ACC112 (cell line): Measurements from ENCODE around the gene PRMT9.

Source experiments
- H2AFZ ChIP-seq: fragments of 200-600 bp; sonication (generic); one replicate; pipeline ENCODE4 v1.6.0; 2017; ENCODE audit warnings: antibody characterized with exemption, low read length; ENCODE audit not compliant: unreplicated experiment
- H3K27ac ChIP-seq: fragments of 200-600 bp; sonication (generic); 2 replicates; pipeline ENCODE4 v1.5.1; 2014; ENCODE audit warnings: low read depth, mild to moderate bottlenecking, antibody characterized with exemption, low read length, moderate library complexity
- H3K27me3 ChIP-seq: fragments of 200-600 bp; sonication (generic); 2 replicates; pipeline ENCODE4 v1.6.1; 2014; ENCODE audit warnings: mild to moderate bottlenecking, antibody characterized with exemption, low read length, moderate library complexity, mixed read lengths; ENCODE audit not compliant: insufficient read depth
- H3K36me3 ChIP-seq: fragments of 200-600 bp; sonication (generic); 2 replicates; pipeline ENCODE4 v1.6.1; 2016; ENCODE audit warnings: mild to moderate bottlenecking, antibody characterized with exemption, low read length, moderate library complexity, mixed read lengths; ENCODE audit not compliant: insufficient read depth
- H3K4me1 ChIP-seq: fragments of 200-600 bp; sonication (generic); one replicate; pipeline ENCODE4 v1.6.1; 2016; ENCODE audit warnings: low read length, mixed read lengths; ENCODE audit not compliant: insufficient read depth, unreplicated experiment, control insufficient read depth
- H3K4me3 ChIP-seq: fragments of 200-600 bp; sonication (generic); 2 replicates; pipeline ENCODE4 v1.5.1; 2014; ENCODE audit warnings: mild to moderate bottlenecking, low read depth, low read length
- H3K79me2 ChIP-seq: fragments of 200-600 bp; sonication (generic); one replicate; pipeline ENCODE4 v1.6.0; 2016; ENCODE audit warnings: low read length; ENCODE audit not compliant: control insufficient read depth, unreplicated experiment, insufficient read depth

The PRMT9 gene

DNA sequence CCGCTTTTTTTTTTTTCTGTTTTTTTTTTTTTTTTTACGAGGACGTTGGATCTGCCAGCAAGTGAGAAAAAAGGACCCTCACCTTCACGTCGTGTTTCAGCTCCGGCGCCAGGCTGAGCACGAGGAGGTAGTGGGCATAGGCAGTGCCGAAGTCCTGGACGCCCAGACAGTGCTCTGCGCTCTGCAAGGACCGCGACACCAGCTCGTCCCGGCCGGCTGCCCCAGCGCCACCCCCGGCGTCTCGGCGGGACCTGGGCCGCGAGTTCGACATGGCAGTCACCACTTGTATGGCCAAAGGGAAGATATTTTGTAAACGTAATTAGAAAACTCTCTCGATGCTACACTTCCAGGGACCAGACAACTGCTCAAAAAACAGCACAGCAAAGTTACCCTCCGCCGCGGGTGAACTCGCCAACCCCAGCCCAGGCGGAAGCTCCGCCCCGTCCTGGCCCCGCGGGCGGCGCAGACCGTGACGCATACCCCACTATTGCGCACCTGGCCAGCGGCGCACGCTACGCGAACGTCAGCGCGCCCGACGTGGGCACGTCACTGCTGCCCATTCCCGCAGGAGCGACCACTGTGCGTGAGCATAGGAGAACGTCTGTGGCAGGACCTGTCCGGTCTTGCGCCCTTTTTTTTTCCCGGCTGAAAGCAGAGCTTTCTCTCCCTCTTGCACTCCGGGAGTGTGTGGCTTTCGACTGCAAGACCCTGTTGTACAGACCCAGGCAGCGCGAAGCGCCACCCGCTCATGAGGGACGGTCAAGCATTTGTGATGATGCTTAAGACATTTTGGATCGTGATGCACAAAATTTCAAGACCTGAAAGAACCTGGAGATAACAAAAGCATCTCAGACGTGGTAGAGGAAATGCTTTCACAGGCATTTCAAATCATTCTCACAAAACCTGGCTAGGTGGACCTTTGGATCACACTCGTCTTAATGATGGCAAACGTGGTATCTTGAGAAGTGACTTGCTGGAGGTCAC lies at the start of gene PRMT9:
TSS of gene PRMT9 (minus strand) at position 447 of the 984 bp plus-strand sequence. CDS start at position 271, 176 bp downstream.
- Histone ChIP-seq H3K4me3 (peak within 1 kb of the TSS; percentile 87), H2AFZ (peak within 1 kb of the TSS; percentile 99), H3K36me3 (0 out of 2 replicates have a peak, but pooled peaks cover 1% of the 10 kb centered on the region), H3K79me2 (peaks cover 32% of the 10 kb centered on the region), H3K4me1 (peaks cover 11% of the 10 kb centered on the region), H3K27ac (peak within 1 kb of the TSS; percentile 75), H3K27me3 (no peaks in the 10 kb centered on the region)

DNA sequence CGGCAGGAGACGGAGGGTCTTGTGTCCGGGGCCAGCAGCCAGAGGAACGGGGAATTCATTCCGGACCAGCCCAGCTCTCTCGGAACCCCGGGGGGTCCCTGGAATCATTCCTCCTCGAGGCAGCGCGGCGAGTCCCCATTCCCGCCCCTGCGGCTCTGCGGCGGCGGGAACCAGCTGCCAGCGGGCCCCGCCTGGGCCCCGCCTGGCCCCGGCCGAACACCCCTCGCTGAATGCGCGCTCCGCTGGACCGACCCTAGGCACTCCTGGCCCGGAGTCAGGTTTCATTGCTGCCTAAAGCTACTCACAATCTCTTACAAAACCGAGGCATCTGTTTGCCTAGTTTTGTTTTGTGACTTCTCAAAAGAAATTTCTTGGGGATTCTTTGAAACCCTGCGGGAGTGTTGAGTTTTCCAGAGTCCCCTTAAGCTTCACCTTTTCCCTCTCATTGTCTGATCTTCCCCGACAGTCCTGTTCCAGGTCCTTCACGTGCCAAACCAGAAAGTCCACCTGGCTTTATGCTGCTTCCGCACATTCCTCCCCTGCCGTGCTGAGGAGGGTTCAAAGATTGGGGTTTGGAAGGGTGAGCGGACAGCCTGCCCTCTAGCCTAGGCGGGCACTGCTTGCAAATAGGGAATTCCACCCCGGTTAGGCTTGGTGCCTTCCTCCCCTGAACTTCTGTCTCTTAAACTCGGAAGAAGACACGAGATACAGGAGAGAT lies 48.7 kb upstream of the PRMT9 start:
- Histone ChIP-seq H3K36me3 (no peaks in the 10 kb centered on the region), H3K27me3 (no peaks in the 10 kb centered on the region), H3K79me2 (peaks cover 56% of the 10 kb centered on the region), H3K27ac (peak overlapping the region; percentile 50), H2AFZ (peak overlapping the region; percentile 43), H3K4me3 (peak overlapping the region; percentile 87), H3K4me1 (peaks cover 29% of the 10 kb centered on the region)

DNA sequence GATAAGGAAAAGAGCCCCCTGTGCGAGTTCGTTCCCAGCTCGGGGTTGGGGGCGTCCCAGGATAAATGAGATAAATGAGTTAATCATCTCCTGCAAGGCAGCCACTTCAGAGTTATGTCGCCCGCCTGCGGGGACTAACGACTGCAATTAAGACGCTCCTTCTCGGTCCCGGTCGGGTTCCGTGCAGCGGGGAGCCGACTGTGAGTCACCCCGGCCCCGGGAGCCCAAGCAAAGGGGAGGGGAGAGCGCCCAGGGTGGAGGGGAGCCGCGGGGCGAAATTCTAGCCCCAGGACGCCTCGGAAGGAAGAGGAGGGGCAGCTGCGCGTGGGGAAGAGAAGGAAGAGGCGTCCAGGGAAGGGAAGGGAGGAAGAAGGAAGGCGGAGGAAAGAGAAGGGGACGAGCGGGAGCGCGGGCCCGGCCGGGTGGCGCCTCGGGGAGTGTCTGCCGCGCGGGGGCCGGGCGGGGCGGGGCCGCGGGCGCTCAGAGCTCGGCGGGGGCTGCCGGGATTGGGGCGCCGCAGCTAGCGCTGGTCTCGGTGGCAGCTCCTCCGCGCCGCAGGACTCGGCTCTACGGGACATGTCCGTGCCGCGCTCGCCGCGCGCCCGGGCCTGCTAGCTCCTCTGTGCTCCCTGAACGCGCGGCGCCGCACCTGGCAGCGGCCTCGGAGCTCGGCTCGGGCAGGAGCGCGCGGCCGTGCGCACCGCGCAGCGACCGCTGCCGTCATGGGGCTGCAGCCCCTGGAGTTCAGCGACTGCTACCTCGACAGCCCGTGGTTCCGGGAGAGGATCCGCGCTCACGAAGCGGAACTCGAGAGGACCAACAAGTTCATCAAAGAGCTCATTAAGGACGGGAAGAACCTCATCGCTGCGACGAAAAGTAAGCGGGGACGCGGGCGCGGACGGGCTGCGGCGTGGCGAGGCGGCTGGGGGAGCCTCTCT lies 47.9 kb upstream of the PRMT9 start, which contains the start of gene ARHGAP10:
TSS of gene ARHGAP10 (plus strand) at position 509 of the 938 bp plus-strand sequence. CDS start at position 723, 214 bp downstream.
- Histone ChIP-seq H2AFZ (peak within 1 kb of the TSS; percentile 44), H3K4me1 (peaks cover 28% of the 10 kb centered on the region), H3K4me3 (peak within 1 kb of the TSS; percentile 87), H3K27ac (peak within 1 kb of the TSS; percentile 50), H3K27me3 (no peaks in the 10 kb centered on the region), H3K36me3 (no peaks in the 10 kb centered on the region), H3K79me2 (peaks cover 48% of the 10 kb centered on the region)

DNA sequence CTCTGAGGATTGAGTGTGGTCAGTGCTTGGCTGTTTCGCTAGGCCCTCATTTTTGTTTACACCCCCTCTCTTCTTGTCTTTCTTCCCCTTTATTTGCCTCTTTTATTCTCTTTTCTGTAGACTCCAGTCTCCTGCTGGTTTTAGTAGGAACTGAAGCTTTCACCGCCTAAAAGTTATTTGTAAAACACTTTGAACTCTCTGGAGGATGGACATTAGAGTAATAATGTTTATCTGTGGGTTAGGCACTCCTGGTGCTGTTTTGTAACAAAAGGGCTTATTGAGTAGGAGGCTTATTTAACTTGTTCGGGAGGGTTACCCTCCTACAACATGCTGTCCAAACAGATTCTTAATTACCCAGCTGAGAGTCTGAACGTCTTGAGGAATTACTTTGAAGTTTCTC lies 46.4 kb upstream of the PRMT9 start:
- no peaks in the 10 kb centered on the region for H3K36me3 ChIP-seq
- H3K79me2 ChIP-seq: peaks cover 33% of the 10 kb centered on the region
- H3K4me1 ChIP-seq: peaks cover 13% of the 10 kb centered on the region
- H2AFZ ChIP-seq: no peak overlapping the region
- no peak overlapping the region for H3K27ac ChIP-seq
- H3K4me3 ChIP-seq: no peak overlapping the region
- H3K27me3 ChIP-seq: no peaks in the 10 kb centered on the region

DNA sequence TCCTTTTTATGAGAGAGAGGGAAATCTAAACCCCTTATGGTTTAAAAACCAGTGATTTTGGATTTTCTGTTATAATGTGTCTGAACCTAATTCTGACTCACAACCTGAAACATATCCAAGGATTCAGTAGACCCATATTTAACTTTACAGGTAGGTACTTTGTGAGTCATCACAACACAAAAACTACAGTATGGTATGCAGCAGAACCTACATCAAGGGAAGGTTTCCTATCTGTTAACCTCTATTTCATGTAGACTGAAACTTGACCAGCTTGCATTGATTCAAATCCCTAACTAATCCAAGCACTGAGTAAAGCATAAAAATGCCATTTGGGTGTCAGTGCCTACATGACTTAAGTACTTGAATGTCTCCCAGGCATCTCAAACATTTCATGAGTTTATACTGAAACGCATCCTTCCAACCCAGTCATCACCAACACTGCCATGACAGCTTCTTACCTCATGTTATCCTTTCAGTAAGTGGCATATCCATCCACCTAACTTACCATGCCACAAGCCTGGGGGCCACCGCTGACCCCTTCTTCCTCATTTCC lies 43.6 kb upstream of the PRMT9 start:
- H3K27ac ChIP-seq: no peak overlapping the region
- peaks cover 6% of the 10 kb centered on the region for H3K79me2 ChIP-seq
- no peak overlapping the region for H2AFZ ChIP-seq
- H3K4me1 ChIP-seq: no peaks in the 10 kb centered on the region
- H3K27me3 ChIP-seq: no peaks in the 10 kb centered on the region
- H3K36me3 ChIP-seq: no peaks in the 10 kb centered on the region
- no peak overlapping the region for H3K4me3 ChIP-seq

DNA sequence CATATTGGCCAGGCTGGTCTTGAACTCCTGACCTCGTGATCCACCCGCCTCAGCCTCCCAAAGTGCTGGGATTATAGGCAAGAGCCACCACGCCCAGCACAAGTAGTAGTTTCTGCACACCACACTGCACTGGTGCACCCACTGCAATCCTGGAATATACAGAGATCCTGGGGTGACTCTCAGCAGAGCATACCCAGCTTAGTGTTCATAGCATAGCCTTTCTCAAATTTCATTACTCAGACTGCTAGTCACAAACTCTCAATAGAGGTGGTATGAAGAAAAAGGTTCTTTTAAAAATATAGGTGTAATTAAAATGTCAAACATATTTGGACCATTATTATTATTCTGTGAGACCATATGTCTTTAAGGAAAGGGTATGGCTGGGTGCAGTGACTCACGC lies 41.7 kb upstream of the PRMT9 start:
- Histone ChIP-seq H3K27ac (no peak overlapping the region), H2AFZ (no peak overlapping the region), H3K4me3 (no peak overlapping the region), H3K27me3 (no peaks in the 10 kb centered on the region), H3K36me3 (no peaks in the 10 kb centered on the region), H3K4me1 (no peaks in the 10 kb centered on the region), H3K79me2 (no peaks in the 10 kb centered on the region)

DNA sequence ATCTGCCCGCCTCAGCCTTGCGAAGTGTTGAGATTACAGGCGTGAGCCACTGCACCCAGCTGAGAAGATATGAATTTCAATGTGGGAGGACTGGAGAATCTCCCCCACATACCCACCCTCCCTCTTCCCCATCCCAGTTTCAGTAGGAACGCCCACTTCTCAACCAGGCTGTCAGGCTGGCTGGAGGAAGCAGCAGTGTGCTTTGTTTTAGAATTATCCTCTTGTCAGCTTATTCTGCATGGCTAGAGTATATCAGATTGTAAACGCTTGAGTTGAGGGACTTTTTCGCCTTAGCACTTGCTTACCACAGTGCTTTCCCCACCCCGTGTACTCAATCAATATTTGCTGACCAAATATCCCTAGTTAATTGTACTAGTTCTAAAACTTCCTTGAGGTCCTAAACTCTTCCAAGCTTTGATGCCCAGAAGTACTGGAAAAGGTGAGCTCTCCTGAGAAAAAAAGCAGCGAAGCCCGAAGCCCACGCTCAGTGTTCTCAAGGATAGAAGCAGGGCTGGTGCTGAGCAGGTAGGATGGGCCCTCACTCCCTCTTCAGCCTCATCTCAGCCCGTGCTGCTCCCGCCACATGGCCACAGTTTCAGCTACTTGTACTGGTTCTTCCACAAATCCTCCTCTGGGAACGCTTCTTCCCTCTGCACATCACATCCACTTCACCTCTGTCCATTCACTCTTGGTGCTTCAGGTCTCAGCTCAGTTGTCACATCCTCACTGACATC lies 40.7 kb upstream of the PRMT9 start:
- no peaks in the 10 kb centered on the region for H3K79me2 ChIP-seq
- H3K4me3 ChIP-seq: no peak overlapping the region
- no peaks in the 10 kb centered on the region for H3K36me3 ChIP-seq
- H3K27ac ChIP-seq: no peak overlapping the region
- no peak overlapping the region for H2AFZ ChIP-seq
- H3K4me1 ChIP-seq: no peaks in the 10 kb centered on the region
- H3K27me3 ChIP-seq: no peaks in the 10 kb centered on the region

DNA sequence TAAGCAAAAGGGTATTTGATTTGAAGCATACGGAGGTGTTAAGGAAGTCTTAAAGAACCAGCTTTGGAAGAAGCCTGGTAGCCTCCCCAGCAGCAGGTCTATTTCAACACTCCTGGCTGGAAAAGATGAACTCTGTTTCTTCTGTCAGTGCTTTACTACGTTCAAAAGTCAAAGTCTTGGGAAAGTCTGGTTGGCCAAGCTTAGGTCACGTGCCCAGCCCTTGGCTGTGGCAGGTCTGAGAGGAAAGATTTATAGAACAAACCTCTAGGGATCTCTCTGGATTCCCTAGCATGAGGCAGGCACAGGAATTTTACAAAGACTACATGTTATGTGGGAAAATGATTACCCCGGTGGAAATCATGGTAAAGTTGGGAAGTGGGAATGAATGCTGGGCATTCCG lies 39.4 kb upstream of the PRMT9 start:
- Histone ChIP-seq H3K36me3 (no peaks in the 10 kb centered on the region), H3K27ac (no peak overlapping the region), H3K4me3 (no peak overlapping the region), H3K27me3 (no peaks in the 10 kb centered on the region), H3K79me2 (no peaks in the 10 kb centered on the region), H3K4me1 (no peaks in the 10 kb centered on the region), H2AFZ (no peak overlapping the region)

DNA sequence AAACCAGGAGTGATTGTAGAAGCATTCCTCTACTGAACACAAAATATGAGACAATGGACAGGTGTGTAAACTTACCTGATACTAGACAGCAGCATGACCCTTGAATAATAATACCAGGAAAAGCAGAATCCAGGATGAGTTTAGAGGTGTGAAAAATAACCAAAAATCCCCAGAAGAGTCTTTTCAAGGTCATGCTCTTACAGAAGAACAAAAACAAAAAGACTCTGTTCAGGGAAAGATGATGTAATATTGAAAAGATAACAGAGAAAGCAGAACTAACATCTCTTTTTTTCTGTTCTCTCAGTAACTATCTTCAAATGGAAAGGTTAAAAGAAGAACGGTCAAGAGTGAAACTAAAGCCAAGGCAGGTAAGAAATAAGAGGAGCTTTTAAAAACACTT lies 33.9 kb upstream of the PRMT9 start:
- Histone ChIP-seq H3K36me3 (no peaks in the 10 kb centered on the region), H3K27ac (no peak overlapping the region), H3K4me3 (no peak overlapping the region), H3K4me1 (peaks cover 15% of the 10 kb centered on the region), H2AFZ (no peak overlapping the region), H3K79me2 (no peaks in the 10 kb centered on the region), H3K27me3 (no peaks in the 10 kb centered on the region)
